Measurements from ENCODE around the gene ME1.
A peak's percentile ranks its signal among the peaks of the same experiment; 100 is the strongest.

The ME1 gene

GRCh38 chr6:83464381-83465140 is 33.7 kb upstream of the ME1 start (continued):
- no peak for TF ChIP-seq ZNF416 (tag by site-specific recombination; IDR thresholded peaks at IDR 0.05)
- no peak for TF ChIP-seq ZNF24 (tag by site-specific recombination; IDR thresholded peaks at IDR 0.05)
- no peak for TF ChIP-seq EGR2 (tag by site-specific recombination; IDR thresholded peaks at IDR 0.05; ENCODE audit: low read depth)
- no peak for TF ChIP-seq PRDM2 (tag by site-specific recombination; IDR thresholded peaks at IDR 0.05; ENCODE audit: borderline replicate concordance)
- TF ChIP-seq SP7 (tag by site-specific recombination; IDR thresholded peaks at IDR 0.05): no peak
- no peak for TF ChIP-seq OVOL3 (tag by site-specific recombination; IDR thresholded peaks at IDR 0.05)
- no peak for TF ChIP-seq ZNF112 (tag by site-specific recombination; IDR thresholded peaks at IDR 0.05)
- no peak for TF ChIP-seq ZSCAN5A (tag by site-specific recombination; IDR thresholded peaks at IDR 0.05)
- TF ChIP-seq ZNF513 (tag by site-specific recombination; IDR thresholded peaks at IDR 0.05): no peak
- TF ChIP-seq ZNF768 (tag by site-specific recombination; IDR thresholded peaks at IDR 0.05): no peak
- no peak for TF ChIP-seq ZNF639 (tag by site-specific recombination; IDR thresholded peaks at IDR 0.05)
- TF ChIP-seq PRDM6 (tag by site-specific recombination; IDR thresholded peaks at IDR 0.05): peak; percentile 62; the same call in 1 of the 2 replicates
- no peak for TF ChIP-seq ZNF132 (tag by site-specific recombination; IDR thresholded peaks at IDR 0.05; ENCODE audit: borderline replicate concordance)
- TF ChIP-seq KLF17 (tag by site-specific recombination; IDR thresholded peaks at IDR 0.05): no peak
- TF ChIP-seq REPIN1 (tag by site-specific recombination; IDR thresholded peaks at IDR 0.05; ENCODE audit: low read depth): no peak
- no peak for TF ChIP-seq ZNF2 (tag by site-specific recombination; IDR thresholded peaks at IDR 0.05)
- TF ChIP-seq ZFP69B (tag by site-specific recombination; IDR thresholded peaks at IDR 0.05): no peak
- TF ChIP-seq ZNF280C (tag by site-specific recombination; IDR thresholded peaks at IDR 0.05): no peak
- TF ChIP-seq ZNF707 (tag by site-specific recombination; IDR thresholded peaks at IDR 0.05): no peak
- TF ChIP-seq ZNF311 (tag by site-specific recombination; IDR thresholded peaks at IDR 0.05; ENCODE audit: borderline replicate concordance): no peak
- TF ChIP-seq ZBTB21 (tag by site-specific recombination; IDR thresholded peaks at IDR 0.05): no peak
- TF ChIP-seq HOXD13 (CRISPR knock-in tag; IDR thresholded peaks at IDR 0.05; ENCODE audit: borderline replicate concordance): no peak
- no peak for TF ChIP-seq ZFHX2 (tag by site-specific recombination; conservative IDR thresholded peaks at IDR 0.05)
- TF ChIP-seq ZNF623 (tag by site-specific recombination; IDR thresholded peaks at IDR 0.05): no peak
- TF ChIP-seq ZNF211 (tag by site-specific recombination; IDR thresholded peaks at IDR 0.05; ENCODE audit: low read depth): no peak
